ENCODE data around the gene SLC25A42. TPM values are rescaled to one million over a fixed set of nuclear protein-coding genes. Genes with fewer than 3 reads are reported as not detected.

Gene SLC25A42
- total RNA-seq, 4 donors from 2014 or later, result 4.6 to 13.9 (median 7.4) TPM

DNA sequence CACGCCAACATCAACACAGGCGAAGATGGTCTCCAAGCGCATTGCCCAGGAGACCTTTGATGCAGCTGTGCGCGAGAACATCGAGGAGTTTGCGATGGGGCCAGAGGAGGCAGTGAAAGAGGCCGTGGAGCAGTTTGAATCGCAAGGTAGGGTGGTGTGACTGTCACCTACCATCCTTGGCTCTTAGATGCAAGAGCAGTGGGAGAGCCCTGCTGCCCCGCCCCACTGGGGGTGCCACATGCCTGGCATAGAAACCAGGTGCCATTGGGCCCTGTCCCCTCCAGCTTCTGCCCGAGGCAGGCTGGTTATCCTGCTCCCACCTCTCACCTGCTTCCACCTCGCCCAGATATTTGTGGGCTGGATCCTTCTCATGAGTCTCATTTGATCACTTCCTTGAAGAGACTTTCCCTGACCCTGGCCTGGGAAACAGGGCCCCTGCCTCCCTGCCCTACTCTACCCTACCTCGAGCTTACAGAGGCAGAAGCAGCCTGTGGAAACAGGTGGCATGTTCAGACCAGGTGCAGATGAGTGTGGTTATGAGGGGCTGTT lies 21.0 kb upstream of the SLC25A42 start:
- H3K4me3 ChIP-seq (ENCODE audit: low read depth, poor library complexity, severe bottlenecking), result no peak overlapping the region
- 94 to 96% methylated on average over 13 of the region's 13 CpGs for WGBS, 2 donors
- TF ChIP-seq POLR2A (IDR thresholded peaks at IDR 0.05), result no peak
- TF ChIP-seq, protein P1, sequence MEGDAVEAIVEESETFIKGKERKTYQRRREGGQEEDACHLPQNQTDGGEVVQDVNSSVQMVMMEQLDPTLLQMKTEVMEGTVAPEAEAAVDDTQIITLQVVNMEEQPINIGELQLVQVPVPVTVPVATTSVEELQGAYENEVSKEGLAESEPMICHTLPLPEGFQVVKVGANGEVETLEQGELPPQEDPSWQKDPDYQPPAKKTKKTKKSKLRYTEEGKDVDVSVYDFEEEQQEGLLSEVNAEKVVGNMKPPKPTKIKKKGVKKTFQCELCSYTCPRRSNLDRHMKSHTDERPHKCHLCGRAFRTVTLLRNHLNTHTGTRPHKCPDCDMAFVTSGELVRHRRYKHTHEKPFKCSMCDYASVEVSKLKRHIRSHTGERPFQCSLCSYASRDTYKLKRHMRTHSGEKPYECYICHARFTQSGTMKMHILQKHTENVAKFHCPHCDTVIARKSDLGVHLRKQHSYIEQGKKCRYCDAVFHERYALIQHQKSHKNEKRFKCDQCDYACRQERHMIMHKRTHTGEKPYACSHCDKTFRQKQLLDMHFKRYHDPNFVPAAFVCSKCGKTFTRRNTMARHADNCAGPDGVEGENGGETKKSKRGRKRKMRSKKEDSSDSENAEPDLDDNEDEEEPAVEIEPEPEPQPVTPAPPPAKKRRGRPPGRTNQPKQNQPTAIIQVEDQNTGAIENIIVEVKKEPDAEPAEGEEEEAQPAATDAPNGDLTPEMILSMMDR (IDR thresholded peaks at IDR 0.05), result no peak
- DNase-seq (ENCODE audit: low spot score in 2 of 2), result no peak
- intact Hi-C loops (cut with DNase I; ENCODE audit: low total_unique reads), result no loop called here

DNA sequence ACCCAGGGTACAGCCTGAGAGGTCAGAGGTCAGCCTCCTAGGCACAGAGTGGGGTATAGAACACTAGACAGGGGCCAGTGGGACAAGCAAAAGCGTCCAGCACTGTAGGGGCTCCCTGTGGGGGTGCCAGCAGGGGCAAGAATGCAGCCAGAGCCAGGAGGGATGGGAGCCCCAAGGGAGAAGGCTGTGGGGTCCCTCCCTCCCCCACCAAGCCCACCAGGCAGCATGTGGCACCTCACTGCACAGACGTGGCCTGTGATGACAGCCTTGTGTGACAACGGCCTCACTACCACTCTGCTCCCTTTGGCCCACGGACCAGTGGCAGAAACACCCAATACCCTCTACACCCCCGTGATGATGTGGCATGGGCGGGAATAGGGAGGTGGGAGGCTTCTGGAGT lies 20.3 kb upstream of the SLC25A42 start:
- 87 to 92% methylated on average over 6 of the region's 6 CpGs for WGBS, 2 donors
- no peak for DNase-seq (ENCODE audit: low spot score in 2 of 2)
- intact Hi-C loops (cut with DNase I; ENCODE audit: low total_unique reads), result no loop called here
- no peak overlapping the region for H3K4me3 ChIP-seq (ENCODE audit: low read depth, poor library complexity, severe bottlenecking)
- TF ChIP-seq POLR2A (IDR thresholded peaks at IDR 0.05), result no peak

DNA sequence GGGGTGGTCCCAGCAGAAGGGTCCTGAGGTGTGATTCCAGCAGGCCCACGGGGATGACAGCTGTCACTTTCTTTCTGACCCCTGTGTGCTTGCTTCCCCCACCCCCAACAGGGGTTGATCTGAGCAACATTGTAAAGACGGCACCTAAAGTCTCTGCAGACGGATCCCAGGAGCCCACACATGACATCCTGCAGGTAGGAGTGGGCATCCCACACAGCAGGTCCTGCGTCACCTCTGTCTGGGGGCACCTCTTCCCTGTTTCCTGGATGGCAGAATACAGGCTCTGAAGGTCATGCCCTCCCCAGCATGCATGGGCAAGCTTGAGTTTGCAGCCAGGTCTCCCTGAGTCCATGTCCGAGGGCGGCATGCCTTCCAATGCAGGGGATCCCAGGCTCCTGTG lies 19.9 kb upstream of the SLC25A42 start:
- 76 to 93% methylated on average over 3 to 6 of the region's 6 CpGs for WGBS, 2 donors
- no peak for DNase-seq (ENCODE audit: low spot score in 2 of 2)
- TF ChIP-seq, protein P1 (IDR thresholded peaks at IDR 0.05), result no peak
- TF ChIP-seq POLR2A (IDR thresholded peaks at IDR 0.05), result no peak
- intact Hi-C loops (cut with DNase I; ENCODE audit: low total_unique reads), result no loop called here
- H3K4me3 ChIP-seq (ENCODE audit: low read depth, poor library complexity, severe bottlenecking), result no peak overlapping the region

DNA sequence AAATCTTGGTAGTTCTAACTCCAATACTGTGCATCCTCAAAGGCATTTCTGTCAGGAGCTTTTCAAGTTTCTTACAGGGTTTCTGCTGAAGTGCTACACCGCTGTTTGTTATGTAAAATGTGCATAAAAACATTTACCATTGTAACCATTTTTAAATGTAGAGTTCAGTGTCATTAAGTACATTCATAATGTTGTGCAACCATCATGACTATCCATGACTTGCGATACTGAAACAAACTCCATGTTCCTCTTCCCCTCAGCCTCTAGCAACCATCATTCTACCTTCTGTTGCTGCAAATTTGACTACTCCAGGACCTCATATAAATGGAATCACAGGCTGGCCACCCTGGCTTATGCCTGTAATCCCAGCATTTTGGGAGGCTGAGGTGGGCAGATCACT lies 14.4 kb upstream of the SLC25A42 start:
- TF ChIP-seq POLR2A (IDR thresholded peaks at IDR 0.05), result no peak
- TF ChIP-seq, protein P1 (IDR thresholded peaks at IDR 0.05), result no peak
- no peak overlapping the region for H3K4me3 ChIP-seq (ENCODE audit: low read depth, poor library complexity, severe bottlenecking)
- intact Hi-C loops (cut with DNase I; ENCODE audit: low total_unique reads), result no loop called here
- 94 to 96% methylated on average over 2 of the region's 2 CpGs for WGBS, 2 donors
- no peak for DNase-seq (ENCODE audit: low spot score in 2 of 2)

DNA sequence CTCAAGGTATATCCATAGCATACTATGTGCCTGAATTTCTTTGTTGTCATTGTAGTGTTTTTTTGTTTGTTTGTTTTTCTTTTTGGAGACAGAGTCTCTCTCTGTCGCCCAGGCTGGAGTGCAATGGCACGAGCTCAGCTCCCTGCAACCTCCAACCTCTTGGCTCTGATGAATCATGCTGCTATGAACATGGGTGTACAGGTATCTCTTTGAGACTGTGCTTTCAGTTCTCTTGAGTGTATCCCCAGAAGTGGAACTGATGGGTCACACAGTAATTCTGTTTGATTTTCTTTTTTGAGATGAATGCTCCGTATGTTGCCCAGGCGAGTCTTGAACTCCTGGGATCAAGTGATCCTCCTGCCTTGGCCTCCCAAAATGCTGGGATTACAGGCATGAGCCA lies 13.7 kb upstream of the SLC25A42 start:
- TF ChIP-seq, protein P1 (IDR thresholded peaks at IDR 0.05), result no peak
- TF ChIP-seq POLR2A (IDR thresholded peaks at IDR 0.05), result no peak
- H3K4me3 ChIP-seq (ENCODE audit: low read depth, poor library complexity, severe bottlenecking), result no peak overlapping the region
- intact Hi-C loops (cut with DNase I; ENCODE audit: low total_unique reads), result no loop called here
- 92 to 95% methylated on average over 4 of the region's 4 CpGs for WGBS, 2 donors
- no peak for DNase-seq (ENCODE audit: low spot score in 2 of 2)

DNA sequence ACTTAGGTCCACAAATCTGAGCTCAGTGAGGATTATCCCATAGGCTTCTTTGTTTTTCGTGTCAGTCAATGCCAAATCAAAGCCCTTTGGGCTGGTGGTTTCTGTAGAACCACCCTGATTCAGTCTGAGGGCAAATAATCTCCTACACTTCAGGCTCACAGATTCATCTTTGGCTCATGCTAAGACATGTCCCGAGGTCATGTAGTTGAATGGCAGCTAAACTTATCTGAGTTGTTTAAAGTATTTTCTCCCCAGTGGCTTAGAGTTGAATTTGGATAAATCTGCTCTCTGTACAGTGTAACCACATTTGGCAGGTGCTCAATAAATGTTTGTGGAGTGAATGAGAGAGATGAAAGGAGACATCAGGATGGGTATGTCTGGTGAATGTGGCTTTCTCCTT lies 13.1 kb upstream of the SLC25A42 start:
- no peak overlapping the region for H3K4me3 ChIP-seq (ENCODE audit: low read depth, poor library complexity, severe bottlenecking)
- 64 to 83% methylated on average over 2 of the region's 2 CpGs for WGBS, 2 donors
- intact Hi-C loops (cut with DNase I; ENCODE audit: low total_unique reads), result no loop called here
- TF ChIP-seq POLR2A (IDR thresholded peaks at IDR 0.05), result no peak
- TF ChIP-seq, protein P1 (IDR thresholded peaks at IDR 0.05), result no peak
- DNase-seq (ENCODE audit: low spot score in 2 of 2), result no peak
